H9 (cell line): ENCODE measurements around the gene CADPS. TPM values are rescaled to one million over a fixed set of nuclear protein-coding genes. Genes with fewer than 3 reads are reported as not detected.

ENCODE experiments used
- DNase-seq: peaks from one replicate; pipeline ENCODE4 v3.0.0-alpha.2; 2017
- H2AFZ ChIP-seq: one replicate; pipeline ENCODE4 v1.6.1; 2013; ENCODE audit warnings: mild to moderate bottlenecking, low read length, control low read depth, moderate library complexity
- H2AK5ac ChIP-seq: 2 replicates; pipeline ENCODE4 v1.6.1; 2013; ENCODE audit warnings: low read length, control low read depth, mixed read lengths; ENCODE audit not compliant: insufficient read length
- H2BK120ac ChIP-seq: one replicate; pipeline ENCODE4 v1.6.1; 2013; ENCODE audit warnings: low read depth, mild to moderate bottlenecking, low read length, control low read depth, inconsistent platforms; ENCODE audit not compliant: poor library complexity, severe bottlenecking
- H2BK12ac ChIP-seq: 2 replicates; pipeline ENCODE4 v1.6.1; 2013; ENCODE audit warnings: low read length, control low read depth, mixed read lengths, low read depth; ENCODE audit not compliant: insufficient read length
- H2BK15ac ChIP-seq: 2 replicates; pipeline ENCODE4 v1.6.1; 2013; ENCODE audit warnings: low read depth, low read length, control low read depth
- H2BK20ac ChIP-seq: one replicate; pipeline ENCODE4 v1.6.1; 2013; ENCODE audit warnings: low read depth, mild to moderate bottlenecking, low read length, control low read depth, inconsistent platforms; ENCODE audit not compliant: poor library complexity, severe bottlenecking
- H2BK5ac ChIP-seq: 2 replicates; pipeline ENCODE4 v1.6.1; 2013; ENCODE audit warnings: low read length, control low read depth, mixed read lengths; ENCODE audit not compliant: insufficient read length
- H3K14ac ChIP-seq: 2 replicates; pipeline ENCODE4 v1.6.1; 2013; ENCODE audit warnings: low read length, control low read depth; ENCODE audit not compliant: insufficient read depth
- H3K18ac ChIP-seq: 2 replicates; pipeline ENCODE4 v1.6.1; 2013; ENCODE audit warnings: low read depth, mild to moderate bottlenecking, mixed read lengths, low read length, control low read depth; ENCODE audit not compliant: insufficient read length
- H3K23ac ChIP-seq: 2 replicates; pipeline ENCODE4 v1.6.1; 2013; ENCODE audit warnings: low read length, control low read depth, mixed read lengths, low read depth; ENCODE audit not compliant: insufficient read length
- H3K23me2 ChIP-seq: 2 replicates; pipeline ENCODE4 v1.6.1; 2013; ENCODE audit warnings: low read depth, mild to moderate bottlenecking, mixed read lengths, low read length, control low read depth; ENCODE audit not compliant: insufficient read length, poor library complexity, severe bottlenecking
- H3K27ac ChIP-seq: 2 replicates; pipeline ENCODE4 v1.5.1; 2013; ENCODE audit warnings: low read length, control low read depth, mixed read lengths, low read depth; ENCODE audit not compliant: insufficient read length
- H3K27me3 ChIP-seq: 2 replicates; pipeline ENCODE4 v1.6.1; 2013; ENCODE audit warnings: low read length, control low read depth, inconsistent platforms; ENCODE audit not compliant: insufficient read depth
- H3K4ac ChIP-seq: 2 replicates; pipeline ENCODE4 v1.6.1; 2013; ENCODE audit warnings: low read depth, mild to moderate bottlenecking, control low read depth, inconsistent platforms, low read length, moderate library complexity
- H3K4me1 ChIP-seq: 2 replicates; pipeline ENCODE4 v1.6.1; 2013; ENCODE audit warnings: low read length, control low read depth, inconsistent platforms; ENCODE audit not compliant: insufficient read depth
- H3K4me2 ChIP-seq: 2 replicates; pipeline ENCODE4 v1.6.1; 2013; ENCODE audit warnings: low read length, control low read depth, mixed read lengths; ENCODE audit not compliant: insufficient read length, insufficient read depth
- H3K56ac ChIP-seq: 2 replicates; pipeline ENCODE4 v1.6.1; 2013; ENCODE audit warnings: low read depth, mild to moderate bottlenecking, mixed read lengths, low read length, control low read depth; ENCODE audit not compliant: insufficient read length
- H3K79me1 ChIP-seq: 2 replicates; pipeline ENCODE4 v1.6.1; 2013; ENCODE audit warnings: low read depth, mild to moderate bottlenecking, moderate library complexity, low read length, control low read depth, inconsistent platforms; ENCODE audit not compliant: insufficient read depth, poor library complexity, severe bottlenecking
- H3K79me2 ChIP-seq: 2 replicates; pipeline ENCODE4 v1.6.1; 2013; ENCODE audit warnings: low read length, control low read depth, inconsistent platforms; ENCODE audit not compliant: insufficient read depth
- H3K9ac ChIP-seq: 2 replicates; pipeline ENCODE4 v1.6.1; 2013; ENCODE audit warnings: low read length, control low read depth, mixed read lengths; ENCODE audit not compliant: insufficient read length; ENCODE audit errors: extremely low read depth
- H3K9me3 ChIP-seq: one replicate; pipeline ENCODE4 v1.6.1; 2013; ENCODE audit warnings: low read depth, low read length, inconsistent platforms; ENCODE audit not compliant: control insufficient read depth
- H3T11ph ChIP-seq: one replicate; pipeline ENCODE4 v1.6.1; 2013; ENCODE audit warnings: mild to moderate bottlenecking, low read length, control low read depth, inconsistent platforms
- H4K20me1 ChIP-seq: one replicate; pipeline ENCODE4 v1.6.1; 2013; ENCODE audit not compliant: control insufficient read depth, insufficient read length, insufficient read depth
- H4K5ac ChIP-seq: 2 replicates; pipeline ENCODE4 v1.6.1; 2013; ENCODE audit warnings: low read depth, mild to moderate bottlenecking, mixed read lengths, low read length, control low read depth; ENCODE audit not compliant: insufficient read length
- H4K8ac ChIP-seq: replicated peaks from 2 replicates; pipeline ENCODE4 v1.6.1; 2013; ENCODE audit warnings: low read length, control low read depth, mixed read lengths, low read depth; ENCODE audit not compliant: insufficient read length
- H4K91ac ChIP-seq: 2 replicates; pipeline ENCODE4 v1.6.1; 2013; ENCODE audit warnings: low read depth, mild to moderate bottlenecking, moderate library complexity, mixed read lengths, low read length, control low read depth; ENCODE audit not compliant: insufficient read length
- H3K27ac Mint-ChIP-seq, 3 experiments: 2 replicates in 2 of 3; 3 replicates in 1 of 3; pipeline ENCODE4 v1.8.0; 2020 to 2021; ENCODE audit warnings: mixed read lengths in 3 of 3, mild to moderate bottlenecking in 1 of 3, moderate library complexity in 1 of 3
- H3K27me3 Mint-ChIP-seq: 2 replicates; pipeline ENCODE4 v1.8.0; 2021; ENCODE audit warnings: low read depth, mild to moderate bottlenecking, moderate library complexity, mixed read lengths
- H3K36me3 Mint-ChIP-seq, 3 experiments: 2 replicates in 2 of 3; 3 replicates in 1 of 3; pipeline ENCODE4 v1.8.0; 2020 to 2021; ENCODE audit warnings: low read depth in 3 of 3, mixed read lengths in 3 of 3; ENCODE audit not compliant: insufficient read depth in 1 of 3
- H3K4me1 Mint-ChIP-seq, 2 experiments: 2 replicates each; pipeline ENCODE4 v1.8.0; 2020; ENCODE audit warnings: mixed read lengths in 2 of 2
- H3K4me3 Mint-ChIP-seq, 2 experiments: 2 replicates in 1 of 2; 3 replicates in 1 of 2; pipeline ENCODE4 v1.8.0; 2020 to 2021; ENCODE audit warnings: mild to moderate bottlenecking in 2 of 2, mixed read lengths in 2 of 2, moderate library complexity in 1 of 2
- H3K9me3 Mint-ChIP-seq, 2 experiments: 2 replicates in 1 of 2; 3 replicates in 1 of 2; pipeline ENCODE4 v1.8.0; 2020; ENCODE audit warnings: mild to moderate bottlenecking in 2 of 2, mixed read lengths in 2 of 2, moderate library complexity in 1 of 2
- CTCF ChIP-seq: fragments of 200-600 bp; sonication (generic); conservative IDR thresholded peaks from 3 replicates; pipeline ENCODE4 v1.8.0; 2021; ENCODE audit warnings: antibody characterized with exemption, mild to moderate bottlenecking
- WGBS: extraction: QIAGEN DNeasy Blood & Tissue Kit; methylation state at CpG from one replicate; pipeline ENCODE4 v1.1.7; 2013; ENCODE audit warnings: missing lambda C conversion rate, low lambda C conversion rate, mixed read lengths; ENCODE audit not compliant: insufficient read length; ENCODE audit errors: extremely low coverage; 5-methylcytosine and 5-hydroxymethylcytosine counted together
- total RNA-seq: library from RNA; stranded (reverse); gene quantifications from 2 replicates; pipeline ENCODE4 v1.2.1, GENCODE V29; 2021

The CADPS gene
- total RNA-seq, 1 experiment from 2014 or later, result 6.6 TPM

- no peak for TF ChIP-seq CTCF
- Histone ChIP-seq H3K27ac (no peak overlapping the region), H3T11ph (no peak overlapping the region), H4K20me1 (no peaks in the 10 kb centered on the region), H3K56ac (no peak overlapping the region), H3K18ac (no peak overlapping the region), H3K4ac (no peak overlapping the region), H3K79me2 (no peaks in the 10 kb centered on the region), H3K27me3 (no peaks in the 10 kb centered on the region), H3K14ac (no peak overlapping the region), H3K23ac (no peak overlapping the region), H2BK15ac (no peak overlapping the region), H3K4me1 (peaks cover 4% of the 10 kb centered on the region; the same call in 1 of the 2 replicates), H3K4me2 (no peak overlapping the region), H2BK20ac (no peak overlapping the region), H3K79me1 (no peaks in the 10 kb centered on the region), H2BK120ac (no peak overlapping the region), H4K91ac (no peak overlapping the region), H3K9me3 (no peaks in the 10 kb centered on the region), H2AFZ (no peak overlapping the region), H4K5ac (no peak overlapping the region), H3K9ac (no peak overlapping the region), H2AK5ac (no peak overlapping the region), H2BK12ac (no peak overlapping the region), H4K8ac (no peak overlapping the region), H3K23me2 (no peaks in the 10 kb centered on the region), H2BK5ac (no peak overlapping the region)
- Mint-ChIP-seq H3K36me3 (no peaks in the 10 kb centered on the region), H3K27ac (no peak overlapping the region), H3K4me1 (peaks cover 10 to 17% of the 10 kb centered on the region in 2 experiments; a peak in 3 of 4 replicates), H3K4me3 (no peak overlapping the region), H3K9me3 (no peaks in the 10 kb centered on the region), H3K27me3 (peaks cover 5% of the 10 kb centered on the region)
- no peak for DNase-seq
- no CpG with 5 or more reads among the region's 4 CpGs for WGBS
These were observed 347.7 kb downstream of the CADPS start for GRCh38 chr3:62527474-62527873.
